Activated CD8-positive, alpha-beta memory T cell treated with anti-CD3 and anti-CD28 coated beads for 36 hours (primary cell): ENCODE data around the gene PSENEN. TPM values are rescaled to one million over a fixed set of nuclear protein-coding genes. Genes with fewer than 3 reads are reported as not detected.

Experiments
- CTCF ChIA-PET: fragments of 350-600 bp; sonication (Branson Sonifier 250); formaldehyde crosslinking; loops from one replicate; lab custom pipeline; 2021; ENCODE audit warnings: antibody characterized with exemption; lab: Charles Lee
- POLR2A ChIA-PET: fragments of 350-600 bp; sonication (Branson Sonifier 250); formaldehyde crosslinking; loops from one replicate; lab custom pipeline; 2021; ENCODE audit warnings: antibody characterized with exemption; lab: Charles Lee
- total RNA-seq, 2 experiments: library from RNA; stranded (reverse); gene quantifications; one replicate each; pipeline ENCODE4 v1.2.3, GENCODE V29; 2021

The PSENEN gene
- total RNA-seq, 2 experiments from 2014 or later = 50.8 to 53.4 TPM

DNA sequence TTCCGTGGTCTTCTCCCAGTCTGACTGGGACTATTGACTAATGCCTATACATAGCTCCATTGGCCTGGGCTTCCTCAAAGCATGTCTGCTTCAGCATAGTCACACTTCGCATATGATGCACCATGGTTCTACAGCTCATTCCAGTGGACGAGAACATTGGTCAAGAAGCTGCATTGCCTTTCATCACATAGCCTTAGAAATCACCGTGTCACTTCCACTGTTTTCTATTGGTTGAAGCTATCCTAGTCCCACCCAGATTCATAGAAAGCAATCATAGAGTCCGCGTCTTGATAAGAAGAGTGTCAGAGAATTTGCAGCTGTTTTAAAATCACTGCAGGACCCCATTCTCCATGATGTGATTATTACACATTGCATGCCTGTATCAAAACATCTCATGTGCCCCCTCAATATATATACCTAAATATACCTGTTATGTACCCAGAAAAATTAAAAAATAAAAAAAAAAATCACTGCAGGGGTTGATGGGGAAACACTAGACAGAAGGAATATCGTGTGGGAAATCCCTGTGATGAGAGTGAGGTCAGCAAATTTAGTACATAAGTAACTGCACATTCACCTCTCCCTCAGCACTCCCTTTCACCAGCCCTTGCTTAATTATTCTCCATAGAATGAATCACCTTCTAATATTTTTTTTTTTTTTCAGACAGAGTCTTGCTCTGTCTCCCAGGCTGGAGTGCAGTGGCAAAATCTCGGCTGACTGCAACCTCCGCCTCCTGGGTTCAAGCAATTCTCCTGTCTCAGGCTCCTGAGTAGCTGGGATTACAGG, 27.8 kb downstream of the PSENEN start:
- CTCF ChIA-PET = interaction anchor here (0.6 to 1.0 kb wide), 2 partner anchors 67 to 116 kb away, joined by 3 to 4 read pairs; no protein-coding TSS in a partner anchor
- POLR2A ChIA-PET = interaction anchor here (0.5 to 0.6 kb wide), 2 partner anchors 47 to 116 kb away, joined by 3 read pairs; no protein-coding TSS in a partner anchor

GRCh38 chr19:35774274-35775045, 29.0 kb downstream of the PSENEN start:
- POLR2A ChIA-PET = no interaction called here
- CTCF ChIA-PET = interaction anchor here (1.0 kb wide), 1 partner anchor 68 kb away, joined by 4 read pairs; no protein-coding TSS in a partner anchor

- ChIA-PET CTCF (no interaction called here), POLR2A (no interaction called here)
These were observed 29.5 kb downstream of the PSENEN start for GRCh38 chr19:35775046-35775297.

GRCh38 chr19:35775298-35776101, 30.0 kb downstream of the PSENEN start, which contains the start of gene ARHGAP33:
Gene ARHGAP33 (plus strand): TSS chr19:35775564. CDS start chr19:35775659, 95 bp downstream.
- ChIA-PET CTCF (interaction anchor here (1.4 kb wide), 1 partner anchor 15 kb away, joined by 4 read pairs; no protein-coding TSS in a partner anchor), POLR2A (interaction anchor here (2.1 kb wide), 1 partner anchor 30 kb away, joined by 6 read pairs; the partner anchor contains the start of genes PSENEN and U2AF1L4)

DNA sequence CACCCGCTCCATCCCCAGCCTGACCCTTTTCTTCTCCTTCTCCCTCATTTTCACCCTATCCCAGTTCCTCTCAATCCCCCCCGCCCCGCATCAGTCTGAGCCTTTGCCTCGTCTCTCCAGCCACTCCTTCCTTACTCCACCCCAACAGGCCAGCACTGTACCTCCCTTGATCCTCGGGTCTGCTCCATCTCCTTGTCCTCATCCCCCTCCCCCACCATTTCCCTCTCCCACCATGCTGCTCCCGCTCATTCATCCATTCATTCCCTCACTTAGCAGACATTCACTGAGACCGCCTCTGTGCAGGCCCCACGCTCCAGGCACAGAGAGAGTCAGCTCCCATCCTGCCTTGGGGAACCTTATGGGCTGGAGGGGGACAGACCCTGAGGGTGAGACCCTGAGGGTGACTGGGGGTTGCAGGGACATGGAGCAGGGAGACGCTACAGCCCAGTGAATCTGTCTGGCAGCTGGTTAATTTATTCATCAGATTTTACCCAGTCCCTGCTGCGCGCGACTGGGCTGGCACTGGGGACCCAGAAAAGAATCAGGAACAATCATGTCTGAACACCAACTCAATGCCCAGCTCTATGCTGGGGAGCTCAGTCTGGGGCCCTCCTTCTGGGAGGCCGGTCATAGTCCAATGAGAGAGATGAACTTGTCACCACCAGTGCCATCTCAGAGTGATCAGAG, 30.8 kb downstream of the PSENEN start:
- POLR2A ChIA-PET = interaction anchor here (2.1 kb wide), 1 partner anchor 31 kb away, joined by 6 read pairs; the partner anchor contains the start of genes PSENEN and U2AF1L4
- CTCF ChIA-PET = interaction anchor here (1.4 kb wide), 1 partner anchor 15 kb away, joined by 4 read pairs; no protein-coding TSS in a partner anchor

- POLR2A ChIA-PET = interaction anchor here (2.1 kb wide), 1 partner anchor 32 kb away, joined by 6 read pairs; the partner anchor contains the start of genes PSENEN and U2AF1L4
- CTCF ChIA-PET = interaction anchor here (1.4 kb wide), 1 partner anchor 14 kb away, joined by 4 read pairs; no protein-coding TSS in a partner anchor
These were observed 31.8 kb downstream of the PSENEN start for GRCh38 chr19:35777086-35777841.

GRCh38 chr19:35777961-35778360, 32.5 kb downstream of the PSENEN start:
- ChIA-PET POLR2A (interaction anchor here (2.1 kb wide), 1 partner anchor 33 kb away, joined by 6 read pairs; the partner anchor contains the start of genes PSENEN and U2AF1L4), CTCF (no interaction called here)

DNA sequence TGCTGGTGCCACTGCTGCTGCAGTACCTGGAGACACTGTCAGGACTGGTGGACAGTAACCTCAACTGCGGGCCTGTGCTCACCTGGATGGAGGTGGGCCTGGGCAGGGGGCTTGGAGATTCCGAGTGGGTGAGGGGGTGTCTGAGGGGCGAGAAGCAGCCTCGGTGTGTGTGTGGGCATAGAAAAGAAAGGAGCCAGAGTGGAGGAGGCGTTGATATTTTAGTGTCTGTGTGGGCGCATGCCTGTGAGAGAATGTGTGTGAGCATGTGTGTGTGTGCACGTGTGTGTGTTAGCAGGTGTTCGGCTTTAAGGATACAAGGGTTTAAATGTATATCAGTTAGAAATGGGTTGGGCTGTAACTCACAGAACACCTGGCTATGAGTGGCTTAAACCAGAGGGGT, 33.6 kb downstream of the PSENEN start:
- POLR2A ChIA-PET = interaction anchor here (0.6 kb wide), 1 partner anchor 21 kb away, joined by 4 read pairs; no protein-coding TSS in a partner anchor
- CTCF ChIA-PET = no interaction called here

DNA sequence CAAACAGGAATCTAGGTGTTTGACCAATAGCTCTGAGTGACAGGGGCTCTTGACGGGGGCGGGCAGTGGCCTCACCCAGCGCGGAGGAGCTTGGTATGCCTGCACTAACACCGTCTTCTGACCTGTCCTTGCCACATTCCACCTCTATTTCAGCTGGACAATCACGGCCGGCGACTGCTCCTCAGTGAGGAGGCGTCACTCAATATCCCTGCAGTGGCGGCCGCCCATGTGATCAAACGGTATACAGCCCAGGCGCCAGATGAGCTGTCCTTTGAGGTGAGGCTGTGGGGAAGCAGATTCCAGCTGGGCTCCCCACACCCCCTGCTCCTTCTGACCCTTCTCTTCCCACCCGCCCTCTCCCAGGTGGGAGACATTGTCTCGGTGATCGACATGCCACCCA, 34.6 kb downstream of the PSENEN start:
- CTCF ChIA-PET = no interaction called here
- POLR2A ChIA-PET = no interaction called here

DNA sequence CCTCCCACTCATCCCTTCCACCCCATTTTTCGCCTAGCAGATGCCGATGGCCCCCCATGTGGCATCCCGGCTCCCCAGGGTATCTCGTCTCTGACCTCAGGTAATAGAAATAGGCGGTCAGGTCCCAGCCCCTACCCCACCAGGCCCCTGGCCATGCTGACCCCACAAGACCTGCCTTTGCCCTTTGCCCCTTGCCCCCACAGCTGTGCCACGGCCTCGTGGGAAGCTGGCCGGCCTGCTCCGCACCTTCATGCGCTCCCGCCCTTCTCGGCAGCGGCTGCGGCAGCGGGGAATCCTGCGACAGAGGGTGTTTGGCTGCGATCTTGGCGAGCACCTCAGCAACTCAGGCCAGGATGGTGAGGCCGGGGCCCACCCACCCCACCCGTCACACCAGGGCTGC, 35.3 kb downstream of the PSENEN start:
- ChIA-PET CTCF (no interaction called here), POLR2A (no interaction called here)

DNA sequence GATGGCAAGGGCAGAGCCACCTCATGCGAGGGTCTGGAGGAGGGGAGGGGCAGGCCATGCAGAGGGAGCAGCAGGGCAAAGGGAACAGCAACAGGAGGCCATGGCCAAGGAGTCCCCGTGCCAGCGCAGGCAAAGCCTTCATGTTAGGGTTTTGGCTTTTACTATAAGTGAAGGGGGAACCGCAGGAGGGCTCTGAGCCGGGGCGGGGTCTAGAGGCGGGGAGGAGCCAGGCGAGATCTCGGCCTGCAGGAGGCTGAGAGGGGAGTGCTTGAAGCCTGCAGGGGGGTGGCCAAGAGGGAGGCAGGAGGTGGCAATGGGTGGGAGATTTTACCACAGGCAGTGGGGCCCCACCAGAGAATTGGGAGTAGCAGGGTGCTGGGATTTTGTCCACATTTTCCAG, 36.2 kb downstream of the PSENEN start:
- ChIA-PET CTCF (no interaction called here), POLR2A (no interaction called here)

GRCh38 chr19:35782589-35782988, 37.1 kb downstream of the PSENEN start:
- ChIA-PET CTCF (no interaction called here), POLR2A (no interaction called here)

DNA sequence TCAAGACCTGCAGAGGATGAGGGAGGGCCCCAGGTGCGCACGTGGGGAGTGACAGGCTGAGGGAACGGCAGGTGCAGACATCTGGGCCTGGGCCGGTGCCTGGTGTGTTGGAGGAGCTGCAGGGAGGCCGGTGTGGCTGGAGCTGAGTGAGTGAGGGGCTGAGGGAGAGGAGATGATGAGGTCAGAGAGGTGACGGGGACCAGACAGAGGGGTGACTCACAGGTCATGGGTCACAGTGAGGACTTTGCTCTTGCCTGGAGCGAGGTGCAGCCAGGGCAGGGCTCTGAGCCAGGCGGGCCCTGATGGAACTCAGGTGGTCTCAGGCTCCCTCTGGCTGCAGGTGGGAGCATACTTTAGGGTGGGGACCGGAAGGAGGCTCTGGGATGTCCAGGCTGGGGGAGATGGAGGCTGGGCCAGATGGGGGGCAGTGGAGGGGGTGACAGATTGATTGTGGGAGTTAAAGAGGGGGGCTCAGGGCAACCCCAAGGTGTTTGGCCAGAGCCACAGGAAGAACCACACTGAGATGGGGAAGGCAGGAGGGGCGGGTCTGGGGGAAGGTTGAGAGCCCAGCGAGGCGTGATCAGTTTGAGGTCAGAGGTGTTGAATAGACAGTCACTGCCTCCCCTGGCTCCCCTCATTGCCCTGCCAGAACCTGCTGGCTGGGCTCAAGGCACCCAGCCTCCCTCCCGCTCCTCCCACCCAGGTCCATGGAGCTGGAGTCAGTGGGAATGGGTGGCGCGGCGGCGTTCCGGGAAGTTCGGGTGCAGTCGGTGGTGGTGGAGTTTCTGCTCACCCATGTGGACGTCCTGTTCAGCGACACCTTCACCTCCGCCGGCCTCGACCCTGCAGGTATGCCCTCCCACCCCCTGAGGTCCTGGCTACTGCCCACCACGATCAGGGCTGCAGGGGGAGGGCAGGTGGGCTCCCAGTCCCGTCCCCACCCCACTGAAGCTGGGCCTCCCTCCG, 38.3 kb downstream of the PSENEN start:
- ChIA-PET POLR2A (interaction anchor here (0.6 kb wide), 1 partner anchor 86 kb away, joined by 8 read pairs; no protein-coding TSS in a partner anchor), CTCF (no interaction called here)

GRCh38 chr19:35784503-35785338, 39.3 kb downstream of the PSENEN start:
- POLR2A ChIA-PET = interaction anchor here (0.6 kb wide), 1 partner anchor 87 kb away, joined by 8 read pairs; no protein-coding TSS in a partner anchor
- CTCF ChIA-PET = no interaction called here

GRCh38 chr19:35785339-35785627, 39.8 kb downstream of the PSENEN start:
- POLR2A ChIA-PET = no interaction called here
- CTCF ChIA-PET = no interaction called here
